ENCODE measurements around the gene RIMBP2.

RIMBP2 gene

DNA sequence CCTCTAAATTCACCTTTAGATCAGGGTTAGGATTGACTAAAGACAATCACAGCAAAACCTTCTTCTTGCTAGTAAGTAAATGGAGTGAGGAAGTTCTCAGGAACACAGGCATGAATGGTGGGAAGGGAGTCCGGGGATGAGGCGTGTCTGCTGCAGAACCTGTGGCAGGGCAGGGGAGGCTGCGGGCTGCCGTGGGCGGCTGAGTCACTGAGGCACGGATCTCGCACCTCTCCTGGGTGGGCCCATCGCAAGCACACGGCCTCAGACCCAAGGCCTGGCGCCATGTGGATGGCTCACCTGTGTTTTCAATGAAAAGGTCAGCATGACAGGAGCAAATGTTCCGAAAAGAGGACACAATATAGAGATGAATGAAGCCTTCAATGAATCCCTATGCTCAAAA, 293.0 kb downstream of the RIMBP2 start:
- TF ChIP-seq POLR2AphosphoS5 (IDR thresholded peaks at IDR 0.05; ENCODE audit: low read depth, low read length) (no peak), FOXP2 (optimal IDR thresholded peaks at IDR 0.05; ENCODE audit: borderline replicate concordance, extremely low read depth, extremely low read length, insufficient read depth) (no peak), SIN3A (IDR thresholded peaks at IDR 0.05; ENCODE audit: borderline replicate concordance, insufficient read depth, low read length) (no peak), TAF1 (IDR thresholded peaks at IDR 0.05; ENCODE audit: borderline replicate concordance, insufficient read depth, low read length) (no peak), REST (IDR thresholded peaks at IDR 0.05; ENCODE audit: insufficient read depth in 1 of 2, low read depth in 2 of 2, low read length in 2 of 2) (no peak)

- TF ChIP-seq FOXP2 (optimal IDR thresholded peaks at IDR 0.05; ENCODE audit: borderline replicate concordance, extremely low read depth, extremely low read length, insufficient read depth), result no peak
- no peak for TF ChIP-seq TAF1 (IDR thresholded peaks at IDR 0.05; ENCODE audit: borderline replicate concordance, insufficient read depth, low read length)
- TF ChIP-seq REST (IDR thresholded peaks at IDR 0.05; ENCODE audit: insufficient read depth in 1 of 2, low read depth in 2 of 2, low read length in 2 of 2), result no peak
- TF ChIP-seq POLR2AphosphoS5 (IDR thresholded peaks at IDR 0.05; ENCODE audit: low read depth, low read length), result no peak
- TF ChIP-seq SIN3A (IDR thresholded peaks at IDR 0.05; ENCODE audit: borderline replicate concordance, insufficient read depth, low read length), result no peak
These were observed 293.4 kb downstream of the RIMBP2 start for GRCh38 chr12:130422676-130423075.

- TF ChIP-seq TAF1 (IDR thresholded peaks at IDR 0.05; ENCODE audit: borderline replicate concordance, insufficient read depth, low read length) (no peak), FOXP2 (optimal IDR thresholded peaks at IDR 0.05; ENCODE audit: borderline replicate concordance, extremely low read depth, extremely low read length, insufficient read depth) (no peak), REST (IDR thresholded peaks at IDR 0.05; ENCODE audit: insufficient read depth in 1 of 2, low read depth in 2 of 2, low read length in 2 of 2) (no peak), POLR2AphosphoS5 (IDR thresholded peaks at IDR 0.05; ENCODE audit: low read depth, low read length) (no peak), SIN3A (IDR thresholded peaks at IDR 0.05; ENCODE audit: borderline replicate concordance, insufficient read depth, low read length) (no peak)
These were observed 294.2 kb downstream of the RIMBP2 start for GRCh38 chr12:130421896-130422295.

GRCh38 chr12:130420071-130420470, 296.0 kb downstream of the RIMBP2 start:
- TF ChIP-seq REST (IDR thresholded peaks at IDR 0.05; ENCODE audit: insufficient read depth in 1 of 2, low read depth in 2 of 2, low read length in 2 of 2) (no peak), TAF1 (IDR thresholded peaks at IDR 0.05; ENCODE audit: borderline replicate concordance, insufficient read depth, low read length) (no peak), POLR2AphosphoS5 (IDR thresholded peaks at IDR 0.05; ENCODE audit: low read depth, low read length) (no peak), SIN3A (IDR thresholded peaks at IDR 0.05; ENCODE audit: borderline replicate concordance, insufficient read depth, low read length) (no peak), FOXP2 (optimal IDR thresholded peaks at IDR 0.05; ENCODE audit: borderline replicate concordance, extremely low read depth, extremely low read length, insufficient read depth) (no peak)

GRCh38 chr12:130419116-130419515, 297.0 kb downstream of the RIMBP2 start:
- TF ChIP-seq SIN3A (IDR thresholded peaks at IDR 0.05; ENCODE audit: borderline replicate concordance, insufficient read depth, low read length) (no peak), FOXP2 (optimal IDR thresholded peaks at IDR 0.05; ENCODE audit: borderline replicate concordance, extremely low read depth, extremely low read length, insufficient read depth) (no peak), TAF1 (IDR thresholded peaks at IDR 0.05; ENCODE audit: borderline replicate concordance, insufficient read depth, low read length) (no peak), REST (IDR thresholded peaks at IDR 0.05; ENCODE audit: insufficient read depth in 1 of 2, low read depth in 2 of 2, low read length in 2 of 2) (no peak), POLR2AphosphoS5 (IDR thresholded peaks at IDR 0.05; ENCODE audit: low read depth, low read length) (no peak)

Data from PFSK-1 (cell line).